GM12801 (cell line): ENCODE data around the gene CCT5.

Source experiments
- TF ChIP-seq, protein P1 (sequence below): IDR thresholded peaks from one replicate; pipeline ENCODE4 v1.5.1; 2011; ENCODE audit warnings: control low read depth; ENCODE audit not compliant: insufficient read length; ENCODE audit errors: extremely low read depth

The CCT5 gene

DNA sequence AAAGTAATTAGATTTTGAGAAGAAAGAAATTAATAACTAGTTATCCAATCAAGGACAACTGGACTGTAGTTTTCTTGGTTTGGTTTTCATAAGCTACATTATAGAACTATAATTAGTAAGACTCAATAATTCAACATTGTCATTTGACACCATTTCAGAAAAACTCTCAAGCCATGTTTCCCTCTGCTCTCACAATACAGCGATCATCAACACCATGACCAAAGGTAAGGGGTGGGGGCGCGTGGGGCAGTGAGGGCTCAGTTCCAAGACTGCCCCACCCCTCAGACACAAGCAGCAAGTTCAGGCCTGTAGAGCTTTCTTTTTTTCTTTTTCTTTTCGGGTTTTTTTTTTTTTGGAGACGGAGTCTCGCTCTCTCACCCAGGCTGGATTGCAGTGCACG is 51.2 kb downstream of the CCT5 start:
- TF ChIP-seq, protein P1, sequence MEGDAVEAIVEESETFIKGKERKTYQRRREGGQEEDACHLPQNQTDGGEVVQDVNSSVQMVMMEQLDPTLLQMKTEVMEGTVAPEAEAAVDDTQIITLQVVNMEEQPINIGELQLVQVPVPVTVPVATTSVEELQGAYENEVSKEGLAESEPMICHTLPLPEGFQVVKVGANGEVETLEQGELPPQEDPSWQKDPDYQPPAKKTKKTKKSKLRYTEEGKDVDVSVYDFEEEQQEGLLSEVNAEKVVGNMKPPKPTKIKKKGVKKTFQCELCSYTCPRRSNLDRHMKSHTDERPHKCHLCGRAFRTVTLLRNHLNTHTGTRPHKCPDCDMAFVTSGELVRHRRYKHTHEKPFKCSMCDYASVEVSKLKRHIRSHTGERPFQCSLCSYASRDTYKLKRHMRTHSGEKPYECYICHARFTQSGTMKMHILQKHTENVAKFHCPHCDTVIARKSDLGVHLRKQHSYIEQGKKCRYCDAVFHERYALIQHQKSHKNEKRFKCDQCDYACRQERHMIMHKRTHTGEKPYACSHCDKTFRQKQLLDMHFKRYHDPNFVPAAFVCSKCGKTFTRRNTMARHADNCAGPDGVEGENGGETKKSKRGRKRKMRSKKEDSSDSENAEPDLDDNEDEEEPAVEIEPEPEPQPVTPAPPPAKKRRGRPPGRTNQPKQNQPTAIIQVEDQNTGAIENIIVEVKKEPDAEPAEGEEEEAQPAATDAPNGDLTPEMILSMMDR = no peak

DNA sequence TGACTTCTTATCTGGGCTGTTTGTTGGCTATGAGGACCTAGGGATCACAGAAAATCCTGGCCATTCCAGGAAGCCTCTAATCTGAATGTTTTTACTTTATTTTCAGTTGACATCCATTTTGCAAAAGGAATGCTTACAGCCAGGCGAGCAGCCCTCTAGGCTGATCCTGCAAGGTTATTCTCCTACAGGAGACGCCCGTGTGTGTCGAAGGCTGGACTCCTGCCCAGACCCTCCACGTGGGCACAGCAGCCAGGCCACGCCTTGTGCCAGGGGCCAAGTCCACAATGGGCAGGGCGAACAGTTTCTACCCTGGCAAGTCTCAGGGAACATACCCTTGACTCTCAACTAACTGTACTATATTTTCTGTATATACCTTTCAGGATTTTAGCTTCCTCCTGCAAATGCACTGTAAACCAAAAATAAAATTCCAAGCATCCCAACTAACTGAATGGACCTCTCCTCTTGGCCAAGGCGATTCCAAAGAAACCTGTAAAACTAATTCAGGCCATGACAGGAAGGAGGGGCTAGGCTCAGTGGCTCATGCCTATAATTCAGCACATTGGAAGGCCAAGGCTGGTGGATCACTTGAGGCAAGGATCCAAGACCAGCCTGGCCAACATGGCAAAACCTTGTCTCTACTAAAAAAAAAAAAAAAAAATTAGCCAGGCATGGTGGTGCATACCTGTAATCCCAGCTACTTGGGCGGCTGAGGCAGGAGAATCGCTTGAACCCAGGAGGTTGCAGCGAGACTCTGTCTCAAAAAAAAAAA is 51.9 kb downstream of the CCT5 start:
- TF ChIP-seq, protein P1 = no peak

DNA sequence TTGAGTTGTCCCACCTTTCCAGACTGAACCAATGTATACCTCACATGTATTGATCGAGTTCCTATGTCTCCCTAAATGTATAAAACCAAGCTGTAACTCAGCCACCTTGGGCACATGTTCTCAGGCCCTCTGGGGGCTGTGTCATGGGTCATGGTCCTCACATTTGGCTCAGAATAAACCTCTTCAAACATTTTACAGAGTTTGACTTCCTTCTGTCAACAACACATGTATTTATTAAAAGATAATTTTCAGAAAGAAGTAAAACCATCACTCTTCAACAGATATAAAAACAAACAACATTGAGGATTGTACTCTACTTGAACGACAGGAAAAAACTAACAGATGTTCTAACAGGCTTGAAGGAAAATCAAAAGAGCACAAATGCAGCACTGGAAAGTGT is 53.1 kb downstream of the CCT5 start:
- TF ChIP-seq, protein P1 = no peak

DNA sequence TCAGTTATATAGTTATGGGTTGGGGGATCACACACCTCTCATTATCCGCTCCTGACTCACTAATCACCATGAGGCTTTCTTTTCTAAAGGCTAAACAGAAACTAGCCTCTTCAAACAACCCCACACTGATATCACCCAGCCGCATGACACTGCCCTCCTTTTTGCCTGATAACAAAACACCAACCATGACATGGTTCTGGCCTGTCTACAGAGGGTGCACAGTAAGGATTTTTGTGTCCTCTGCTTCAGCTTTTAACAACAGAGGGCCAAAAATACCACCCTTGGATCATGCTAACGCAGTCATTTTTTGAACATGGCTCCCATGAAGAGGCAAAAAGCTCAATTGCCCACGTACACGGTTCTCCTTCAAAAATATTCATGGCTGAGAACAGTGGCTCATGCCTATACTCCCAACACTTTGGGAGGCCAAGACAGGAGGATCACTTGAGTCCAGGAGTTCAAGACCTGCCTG is 53.7 kb downstream of the CCT5 start:
- TF ChIP-seq, protein P1 = no peak

DNA sequence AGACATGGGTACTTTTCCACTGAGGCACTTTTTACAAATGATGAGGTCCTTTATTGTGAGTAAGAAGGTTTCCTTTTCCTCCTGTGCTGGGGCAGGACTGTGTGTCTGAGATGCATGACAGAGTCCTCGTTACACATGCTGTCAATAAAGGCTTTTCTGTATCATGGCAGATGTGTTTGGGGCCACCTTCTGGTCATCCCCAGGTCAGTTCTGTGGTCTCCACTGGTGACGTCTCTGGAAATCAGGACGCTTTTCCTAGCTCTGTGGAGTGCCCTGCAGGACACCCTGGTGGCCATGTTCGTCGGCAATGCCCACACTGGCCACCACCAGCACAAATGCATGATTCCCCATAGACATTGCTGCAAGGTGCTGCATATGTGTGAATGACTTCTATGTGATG is 54.9 kb downstream of the CCT5 start:
- TF ChIP-seq, protein P1 = no peak

DNA sequence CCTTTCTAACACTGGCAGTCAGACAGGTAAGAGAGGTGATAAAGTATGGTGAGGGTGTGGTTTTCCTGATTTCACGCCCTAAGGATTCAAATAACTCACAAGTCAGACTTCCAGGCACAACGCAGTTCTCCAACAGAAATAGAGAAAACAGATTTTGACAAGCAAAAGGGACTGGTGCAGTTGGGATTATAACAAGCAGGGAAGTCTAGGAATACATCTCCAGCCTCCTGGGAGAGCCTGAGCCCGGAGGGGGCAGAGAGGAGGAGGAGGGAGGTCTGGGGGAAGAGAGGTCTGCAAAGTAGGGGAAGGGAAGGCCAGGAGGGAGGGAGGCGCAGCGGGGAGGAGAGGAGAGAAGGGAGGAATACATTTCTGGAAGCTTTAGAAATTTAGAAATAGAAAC is 56.0 kb downstream of the CCT5 start:
- TF ChIP-seq, protein P1 = no peak

DNA sequence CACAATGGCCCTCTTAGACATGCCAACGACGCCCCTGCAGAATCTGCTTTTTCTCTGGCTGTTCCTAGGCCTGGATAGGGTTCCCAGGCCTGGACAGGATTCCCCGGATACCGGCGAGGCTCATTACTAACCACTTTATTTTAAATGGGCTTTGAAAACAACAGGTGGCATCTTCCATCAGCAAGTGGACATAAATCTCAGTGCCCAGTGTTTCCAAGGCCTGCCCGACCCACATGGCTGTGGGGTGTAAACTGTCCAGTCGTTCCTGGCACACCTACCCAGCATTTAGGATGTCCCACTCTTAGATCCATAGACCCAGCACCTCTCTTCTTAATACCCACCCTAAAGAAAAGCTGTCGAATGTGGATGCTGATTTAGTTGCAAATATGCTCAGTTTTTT is 56.7 kb downstream of the CCT5 start:
- TF ChIP-seq, protein P1 = no peak
